OCI-LY3 (cell line): Measurements from ENCODE around the gene EIF1AX.
"Not testable (repeated sequence)": the region's sequence is repeated elsewhere in the genome, so short reads cannot be mapped to it uniquely, and the experiment has no call there.

Experiments
- H2AFZ ChIP-seq: fragments of 200-600, 300-600 bp; shearing (Covaris generic); 2 replicates; pipeline ENCODE4 v1.6.0; 2014; ENCODE audit warnings: antibody characterized with exemption, low read depth, low read length
- H3K27ac ChIP-seq: fragments of 200-600, 300-600 bp; sonication (generic); 2 replicates; pipeline ENCODE4 v1.5.1; 2014; ENCODE audit warnings: mild to moderate bottlenecking, low read length, moderate library complexity, mixed read lengths
- H3K27me3 ChIP-seq: fragments of 200-600, 300-600 bp; sonication (generic); 2 replicates; pipeline ENCODE4 v1.6.1; 2014; ENCODE audit warnings: low read depth, low read length, mixed read lengths
- H3K36me3 ChIP-seq: fragments of 200-600, 300-600 bp; sonication (generic); replicated peaks from 2 replicates; pipeline ENCODE3; 2014; ENCODE audit warnings: low read depth, low read length, mixed read lengths
- H3K4me1 ChIP-seq: fragments of 300-600, 200-600 bp; sonication (generic); 2 replicates; pipeline ENCODE4 v1.6.1; 2014; ENCODE audit warnings: low read length, mixed read lengths
- H3K4me2 ChIP-seq: fragments of 200-600, 300-600 bp; sonication (generic); 2 replicates; pipeline ENCODE4 v1.6.1; 2014; ENCODE audit warnings: low read length, mixed read lengths
- H3K4me3 ChIP-seq: fragments of 300-600, 200-600 bp; sonication (generic); 2 replicates; pipeline ENCODE4 v1.5.1; 2014; ENCODE audit warnings: antibody characterized with exemption, mild to moderate bottlenecking, low read length, moderate library complexity
- H3K79me2 ChIP-seq: fragments of 300-600, 200-600 bp; shearing (Covaris generic); 2 replicates; pipeline ENCODE4 v1.6.1; 2014; ENCODE audit warnings: mild to moderate bottlenecking, low read length, mixed read lengths
- H3K9ac ChIP-seq: fragments of 300-600, 200-600 bp; shearing (Covaris generic); 2 replicates; pipeline ENCODE4 v1.6.0; 2014; ENCODE audit warnings: mild to moderate bottlenecking, low read length, moderate library complexity
- H3K9me3 ChIP-seq: fragments of 200-600, 300-600 bp; shearing (Covaris generic); 2 replicates; pipeline ENCODE4 v1.6.1; 2014; ENCODE audit warnings: low read length, mixed read lengths; ENCODE audit not compliant: insufficient read depth
- H4K20me1 ChIP-seq: fragments of 200-600, 300-600 bp; sonication (generic); 2 replicates; pipeline ENCODE4 v1.6.1; 2016; ENCODE audit warnings: low read length, mixed read lengths; ENCODE audit not compliant: insufficient read depth
- CTCF ChIP-seq: fragments of 200-600, 300-600 bp; sonication (generic); IDR thresholded peaks from 2 replicates; pipeline ENCODE4 v1.5.1; 2014; ENCODE audit warnings: antibody characterized with exemption, low read length, low read depth
- EZH2phosphoT487 ChIP-seq: fragments of 200-600 bp; shearing (Covaris generic); IDR thresholded peaks from 2 replicates; pipeline ENCODE4 v1.6.1; 2018; ENCODE audit warnings: antibody characterized with exemption, mixed run types, low read depth

EIF1AX gene

DNA sequence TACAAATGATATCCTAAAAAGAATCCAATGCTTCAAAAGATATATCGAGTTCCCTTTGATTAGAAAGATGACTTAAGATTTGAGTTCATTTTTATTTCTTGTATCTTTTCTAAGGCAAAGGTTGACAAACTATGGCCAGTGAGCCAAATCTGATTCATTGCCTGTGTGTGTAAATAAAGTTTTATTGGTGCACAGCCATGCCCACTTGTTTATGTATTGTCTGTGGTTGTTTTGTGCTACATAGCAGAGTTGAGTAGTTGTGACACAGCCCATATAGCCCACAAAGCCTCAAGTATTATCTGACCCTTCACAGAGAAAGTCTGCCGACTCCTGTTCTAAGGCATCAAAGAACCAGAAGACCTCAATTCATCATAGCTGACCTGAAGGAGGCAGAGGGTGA is 32.2 kb upstream of the EIF1AX start:
- H3K79me2 ChIP-seq = no peaks in the 10 kb centered on the region
- H4K20me1 ChIP-seq = no peaks in the 10 kb centered on the region
- no peaks in the 10 kb centered on the region for H3K4me1 ChIP-seq
- H3K36me3 ChIP-seq = peaks cover 24% of the 10 kb centered on the region
- H2AFZ ChIP-seq = no peak overlapping the region
- H3K4me3 ChIP-seq = no peak overlapping the region
- H3K27me3 ChIP-seq = no peaks in the 10 kb centered on the region
- no peaks in the 10 kb centered on the region for H3K9me3 ChIP-seq
- no peak overlapping the region for H3K9ac ChIP-seq
- TF ChIP-seq EZH2phosphoT487 (no peak), CTCF (no peak)
- H3K4me2 ChIP-seq = no peak overlapping the region
- no peak overlapping the region for H3K27ac ChIP-seq

GRCh38 chrX:20173313-20173712 is 31.7 kb upstream of the EIF1AX start:
- Histone ChIP-seq H3K4me3 (no peak overlapping the region), H3K27ac (no peak overlapping the region), H3K9me3 (no peaks in the 10 kb centered on the region), H4K20me1 (no peaks in the 10 kb centered on the region), H3K79me2 (no peaks in the 10 kb centered on the region), H3K36me3 (peaks cover 24% of the 10 kb centered on the region), H3K4me2 (no peak overlapping the region), H3K4me1 (no peaks in the 10 kb centered on the region), H3K27me3 (no peaks in the 10 kb centered on the region), H2AFZ (no peak overlapping the region), H3K9ac (no peak overlapping the region)
- TF ChIP-seq EZH2phosphoT487 = no peak
- no peak for TF ChIP-seq CTCF

- H3K4me1 ChIP-seq = no peaks in the 10 kb centered on the region
- H2AFZ ChIP-seq = no peak overlapping the region
- no peaks in the 10 kb centered on the region for H3K27me3 ChIP-seq
- no peaks in the 10 kb centered on the region for H3K9me3 ChIP-seq
- no peak for TF ChIP-seq EZH2phosphoT487
- no peak for TF ChIP-seq CTCF
- H3K36me3 ChIP-seq = peaks cover 24% of the 10 kb centered on the region
- no peaks in the 10 kb centered on the region for H3K79me2 ChIP-seq
- no peak overlapping the region for H3K27ac ChIP-seq
- no peaks in the 10 kb centered on the region for H4K20me1 ChIP-seq
- H3K4me2 ChIP-seq = no peak overlapping the region
- no peak overlapping the region for H3K9ac ChIP-seq
- H3K4me3 ChIP-seq = no peak overlapping the region
Observed at GRCh38 chrX:20171887-20172286, 30.2 kb upstream of the EIF1AX start.

DNA sequence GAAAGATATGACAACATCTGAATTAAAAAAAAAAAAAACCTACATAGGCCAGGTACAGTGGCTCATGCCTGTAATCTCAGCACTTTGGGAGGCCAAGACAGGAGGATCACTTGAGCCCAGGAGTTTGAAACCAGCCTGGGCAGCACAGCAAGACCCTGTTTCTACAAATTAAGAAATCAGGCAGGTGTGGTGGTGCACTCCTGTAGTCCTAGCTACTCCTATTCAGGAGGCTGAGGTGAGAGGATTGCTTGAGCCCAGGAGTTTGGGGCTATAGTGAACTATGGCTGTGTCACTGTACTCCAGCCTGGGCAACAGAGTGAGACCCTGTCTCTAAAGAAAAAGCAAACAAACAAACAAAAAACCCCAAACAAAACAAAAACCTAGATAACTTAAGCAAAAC is 20.9 kb upstream of the EIF1AX start:
- not testable (repeated sequence) for H3K4me2 ChIP-seq, H3K4me1 ChIP-seq, H4K20me1 ChIP-seq, H3K4me3 ChIP-seq, H3K9ac ChIP-seq, H3K79me2 ChIP-seq, H3K27ac ChIP-seq, H3K9me3 ChIP-seq, H3K27me3 ChIP-seq, H2AFZ ChIP-seq
- H3K36me3 ChIP-seq = peaks cover 23% of the 10 kb centered on the region
